ENCODE data around the gene FIGN. TPM values are rescaled to one million over a fixed set of nuclear protein-coding genes. Genes with fewer than 3 reads are reported as not detected.

Gene FIGN
- total and polyA plus RNA-seq, 9 of the 15 experiments (the other 6 are each of a cell fraction or from before 2014, with no cell fraction given): 0.02 TPM; not detected in 8

GRCh38 chr2:163602196-163602595 lies 133.6 kb downstream of the FIGN start:
- intact Hi-C loops (cut with micrococcal nuclease): no loop called here
- DNase-seq (ENCODE audit: extremely low read depth in 1 of 4, low spot score in 3 of 4): no peak
- Histone ChIP-seq H3K27ac (ENCODE audit: extremely low read depth, low read depth, low read length) (no peak overlapping the region), H3K9me3 (replicated peaks; ENCODE audit: control insufficient read depth, insufficient read depth, low read depth, low read length) (0 out of 2 replicates have a peak, but pooled peaks cover 2% of the 10 kb centered on the region), H3K4me2 (ENCODE audit: insufficient read depth, low read length) (no peak overlapping the region), H3K4me3 (no peak overlapping the region), H3K9ac (ENCODE audit: insufficient read depth in 1 of 2, low read depth in 2 of 2, low read length in 2 of 2) (no peak overlapping the region), H2AFZ (ENCODE audit: low read depth, low read length) (no peak overlapping the region), H3K4me1 (replicated peaks in 1 of 2; ENCODE audit: control insufficient read depth in 2 of 2, insufficient read depth in 2 of 2, low read length in 2 of 2) (no peaks in the 10 kb centered on the region), H3K79me2 (ENCODE audit: control insufficient read depth, insufficient read depth, low read length) (no peaks in the 10 kb centered on the region), H3K36me3 (ENCODE audit: control insufficient read depth, insufficient read depth, low read length) (no peaks in the 10 kb centered on the region), H4K20me1 (replicated peaks; ENCODE audit: control insufficient read depth, insufficient read depth, low read length) (no peaks in the 10 kb centered on the region), H3K27me3 (ENCODE audit: control insufficient read depth in 2 of 2, insufficient read depth in 2 of 2, low read length in 2 of 2) (no peaks in the 10 kb centered on the region), H3K9me1 (ENCODE audit: control insufficient read depth, insufficient read depth, low read length) (no peaks in the 10 kb centered on the region)
- CTCF ChIA-PET (ENCODE audit: low intra/inter-chr PET ratio): no interaction called here
- no peak for FAIRE-seq
- POLR2A ChIA-PET: no interaction called here
- WGBS (ENCODE audit: insufficient coverage, low coverage, missing lambda C conversion rate): 0% methylated on average over 3 of the region's 3 CpGs
- in situ Hi-C loops (cut with MboI): no loop called here
- no peak for TF ChIP-seq BHLHE40 (IDR thresholded peaks at IDR 0.05; ENCODE audit: low read length)
- no peak for TF ChIP-seq PCBP2 (IDR thresholded peaks at IDR 0.05; ENCODE audit: low read depth, low read length, poor library complexity, severe bottlenecking)
- TF ChIP-seq ZNF277 (CRISPR knock-in tag; IDR thresholded peaks at IDR 0.05; ENCODE audit: borderline replicate concordance): no peak
- TF ChIP-seq FIP1L1 (IDR thresholded peaks at IDR 0.05; ENCODE audit: low read depth, low read length, poor library complexity, severe bottlenecking): no peak
- TF ChIP-seq ZNF124 (CRISPR knock-in tag; IDR thresholded peaks at IDR 0.05): no peak
- no peak for TF ChIP-seq TAF7 (tag; IDR thresholded peaks at IDR 0.05)
- TF ChIP-seq NFATC3 (IDR thresholded peaks at IDR 0.05): no peak
- TF ChIP-seq CREB3 (tag; conservative IDR thresholded peaks at IDR 0.05; ENCODE audit: low read depth): no peak
- ATAC-seq: no peak
- no TSS peak for BruUV-seq (replicated peaks)

Measured in K562 (cell line).